K562 (cell line): ENCODE data around the gene ELK1. TPM values are rescaled to one million over a fixed set of nuclear protein-coding genes. Genes with fewer than 3 reads are reported as not detected.

ENCODE experiments used
- ATAC-seq: fragments of 200-7000 bp; cut with Tn5 transposase; 3 replicates; pipeline ENCODE4 v1.9.1; 2020; ENCODE audit warnings: moderate library complexity
- BruUV-seq: library from RNA; stranded (reverse); fragments of 400-500 nt; replicated peaks from 2 replicates; lab custom pipeline; 2021; lab: Mats Ljungman, UMichigan
- CTCF ChIA-PET: fragments of 300-600 bp; formaldehyde crosslinking; extraction: SDS; loops from one replicate; lab custom pipeline; 2021; ENCODE audit warnings: low intra/inter-chr PET ratio; lab: Yijun Ruan, JAX
- POLR2A ChIA-PET: fragments of 300-600, 350-650 bp; sonication (Branson Sonifier 250); formaldehyde crosslinking; extraction: SDS; loops from one replicate; lab custom pipeline; 2021; ENCODE audit warnings: antibody characterized with exemption, inconsistent platforms; lab: Yijun Ruan, JAX
- DNase-seq, 4 experiments: peaks; one replicate each; pipeline versions ENCODE4 v3.0.0 to v3.0.0-alpha.2; 2011 to 2018; ENCODE audit warnings: low spot score in 3 of 4, mixed read lengths in 3 of 4; ENCODE audit errors: extremely low read depth in 1 of 4
- FAIRE-seq: peaks from 2 replicates; lab custom pipeline; 2011; peaks lifted over from hg19 to GRCh38; lab: Jason Lieb, UNC
- H2AFZ ChIP-seq: 2 replicates; pipeline ENCODE4 v1.6.0; 2011; ENCODE audit warnings: low read depth, low read length, control low read depth, inconsistent platforms
- H3K27ac ChIP-seq: fragments of 200-600 bp; 3 replicates; pipeline ENCODE4 v1.8.0; 2011; ENCODE audit warnings: low read depth, mild to moderate bottlenecking, control low read depth, inconsistent platforms, low read length, moderate library complexity, mixed read lengths; ENCODE audit errors: extremely low read depth
- H3K27me3 ChIP-seq, 2 experiments: fragments of 300-600 bp in 1 of 2; 2 replicates in 1 of 2; 3 replicates in 1 of 2; pipeline versions ENCODE4 v1.6.0 to v1.8.0; 2011; ENCODE audit warnings: inconsistent platforms in 2 of 2, low read length in 2 of 2, mild to moderate bottlenecking in 1 of 2, mixed read lengths in 1 of 2, moderate library complexity in 1 of 2; ENCODE audit not compliant: control insufficient read depth in 2 of 2, insufficient read depth in 2 of 2
- H3K36me3 ChIP-seq: fragments of 300-600 bp; 3 replicates; pipeline ENCODE4 v1.8.0; 2011; ENCODE audit warnings: mild to moderate bottlenecking, low read length, inconsistent platforms; ENCODE audit not compliant: control insufficient read depth, insufficient read depth
- H3K4me1 ChIP-seq, 2 experiments: fragments of 200-600 bp in 1 of 2; replicated peaks in 1 of 2; 2 replicates in 1 of 2; 3 replicates in 1 of 2; pipeline versions ENCODE4 v1.5.1 to v1.8.0; 2011; ENCODE audit warnings: inconsistent platforms in 2 of 2, low read length in 2 of 2, mild to moderate bottlenecking in 1 of 2, mixed read lengths in 1 of 2, moderate library complexity in 1 of 2; ENCODE audit not compliant: control insufficient read depth in 2 of 2, insufficient read depth in 2 of 2
- H3K4me2 ChIP-seq: 2 replicates; pipeline ENCODE4 v1.6.1; 2011; ENCODE audit warnings: low read length, control low read depth, inconsistent platforms, mixed read lengths; ENCODE audit not compliant: insufficient read depth
- H3K4me3 ChIP-seq: fragments of 200-600 bp; sonication (generic), shearing (Covaris generic); 2 replicates; pipeline ENCODE4 v1.5.1; 2016; ENCODE audit warnings: control low read depth, inconsistent platforms
- H3K79me2 ChIP-seq: fragments of 200-600 bp; 3 replicates; pipeline ENCODE4 v1.8.0; 2011; ENCODE audit warnings: low read length, inconsistent platforms; ENCODE audit not compliant: control insufficient read depth, insufficient read depth
- H3K9ac ChIP-seq, 2 experiments: 2 replicates each; pipeline versions ENCODE4 v1.6.0 to v1.6.1; 2011; ENCODE audit warnings: low read depth in 2 of 2, low read length in 2 of 2, control low read depth in 1 of 2, inconsistent platforms in 1 of 2, mild to moderate bottlenecking in 1 of 2, mixed read lengths in 1 of 2; ENCODE audit not compliant: insufficient read depth in 1 of 2
- H3K9me1 ChIP-seq: one replicate; pipeline ENCODE4 v1.6.0; 2011; ENCODE audit warnings: inconsistent platforms, mild to moderate bottlenecking, low read length, moderate library complexity; ENCODE audit not compliant: control insufficient read depth, insufficient read depth
- H3K9me3 ChIP-seq: replicated peaks from 2 replicates; pipeline ENCODE4 v1.5.1; 2011; ENCODE audit warnings: low read depth, low read length, inconsistent platforms; ENCODE audit not compliant: control insufficient read depth, insufficient read depth
- H4K20me1 ChIP-seq: replicated peaks from 2 replicates; pipeline ENCODE4 v1.6.1; 2011; ENCODE audit warnings: low read length, inconsistent platforms, mixed read lengths; ENCODE audit not compliant: control insufficient read depth, insufficient read depth
- AFF4 ChIP-seq: sonication (generic); formaldehyde crosslinking; IDR thresholded peaks from 2 replicates; pipeline ENCODE4 v1.8.0; 2023; ENCODE audit warnings: mild to moderate bottlenecking, missing genetic modification reagents
- CAMTA2 ChIP-seq: fragments of 250-450 bp; sonication (Bioruptor Pico); conservative IDR thresholded peaks from 2 replicates; pipeline ENCODE4 v1.5.1; 2022
- CCNT2 ChIP-seq: IDR thresholded peaks from 2 replicates; pipeline ENCODE4 v1.6.1; 2011; ENCODE audit warnings: borderline replicate concordance, low read depth, mild to moderate bottlenecking, moderate library complexity, mixed read lengths, low read length; ENCODE audit not compliant: insufficient read length; ENCODE audit errors: extremely low read depth
- KDM5B ChIP-seq: fragments of 200-600 bp; sonication (generic); IDR thresholded peaks from 2 replicates; pipeline ENCODE4 v1.6.1; 2012; ENCODE audit warnings: low read depth, mild to moderate bottlenecking, moderate library complexity, low read length, control low read depth, inconsistent platforms; ENCODE audit not compliant: insufficient replicate concordance
- SNIP1 ChIP-seq: fragments of 450-650 bp; IDR thresholded peaks from 2 replicates; pipeline ENCODE4 v1.7.1; 2017; ENCODE audit warnings: low read depth, mild to moderate bottlenecking
- ZBTB8A ChIP-seq: fragments of 450-650 bp; IDR thresholded peaks from 2 replicates; pipeline ENCODE4 v1.6.1; 2018; ENCODE audit warnings: mild to moderate bottlenecking, moderate library complexity; ENCODE audit not compliant: partially characterized antibody
- ZBTB9 ChIP-seq: fragments of 450-650 bp; formaldehyde crosslinking; IDR thresholded peaks from 2 replicates; pipeline ENCODE4 v1.4.0; 2020; ENCODE audit warnings: mild to moderate bottlenecking, moderate library complexity
- ZFP91 ChIP-seq: sonication (generic); formaldehyde crosslinking; IDR thresholded peaks from 2 replicates; pipeline ENCODE4 v1.8.0; 2022; ENCODE audit warnings: mild to moderate bottlenecking, missing genetic modification reagents
- ZNF232 ChIP-seq: sonication (generic); formaldehyde crosslinking; IDR thresholded peaks from 2 replicates; pipeline ENCODE4 v1.8.0; 2022; ENCODE audit warnings: mild to moderate bottlenecking, missing genetic modification reagents
- ZNF324 ChIP-seq: fragments of 250-450 bp; sonication (Bioruptor Pico); IDR thresholded peaks from 2 replicates; pipeline ENCODE4 v1.4.0; 2020; ENCODE audit warnings: mild to moderate bottlenecking
- ZNF41 ChIP-seq: fragments of 250-450 bp; sonication (Bioruptor Pico); conservative IDR thresholded peaks from 2 replicates; pipeline ENCODE4 v1.4.0; 2020; ENCODE audit warnings: mild to moderate bottlenecking
- ZNF584 ChIP-seq: fragments of 200-800 bp; sonication (Bioruptor generic); IDR thresholded peaks from 2 replicates; pipeline ENCODE4 v1.6.1; 2016; ENCODE audit warnings: low read depth, mild to moderate bottlenecking, missing genetic modification characterization, missing compliant biosample characterization
- WGBS: fragments of 100-300 bp; shearing (Covaris generic); methylation state at CpG from one replicate; pipeline ENCODE4 v1.1.6; 2016; ENCODE audit warnings: low coverage, mixed read lengths; ENCODE audit not compliant: insufficient coverage; ENCODE audit errors: missing lambda C conversion rate; 5-methylcytosine and 5-hydroxymethylcytosine counted together
- in situ Hi-C: fragments of 300-500 bp; cut with MboI; formaldehyde crosslinking; loops from 4 replicates; pipeline ENCODE4 v1.15.0; 2018; ENCODE audit warnings: inconsistent platforms, mixed read lengths
- intact Hi-C: fragments of 100-400 bp; cut with micrococcal nuclease; formaldehyde crosslinking; loops from 2 replicates; pipeline ENCODE4 v1.14.2; 2022
- polyA plus RNA-seq, 8 experiments: library from polyadenylated mRNA; depleted of rRNA in 4 of 8; stranded (reverse) in 5 of 8; unstranded in 3 of 8; fragments of >200 nt; fragmentation: Nextera tagmentation in 2 of 8; fragmentation: Illumina TruSeq in 1 of 8; extraction: Ambion mirVana in 2 of 8; extraction: Trizol in 1 of 8; gene quantifications; 2 replicates each; pipeline versions ENCODE4 v1.2.1 to v1.2.3, GENCODE V29; 2011 to 2014; ENCODE audit warnings: inconsistent platforms in 1 of 8, missing spikeins in 1 of 8
- total RNA-seq, 7 experiments: library from RNA; depleted of rRNA in 6 of 7; stranded (reverse); fragments of >200 nt in 6 of 7; fragmentation: Illumina TruSeq in 2 of 7; extraction: Trizol in 2 of 7; gene quantifications; 2 replicates each; pipeline versions ENCODE4 v1.2.1 to v1.2.3, GENCODE V29; 2011 to 2021; ENCODE audit warnings: low replicate concordance in 1 of 7

ELK1 gene
- total and polyA plus RNA-seq, 9 of the 15 experiments (the other 6 are each of a cell fraction or from before 2014, with no cell fraction given) = 4.4 to 74.9 (median 26.5) TPM

GRCh38 chrX:47631676-47632075, 18.7 kb downstream of the ELK1 start (continued):
- TF ChIP-seq ZBTB9 (CRISPR knock-in tag) (no peak), ZNF41 (CRISPR knock-in tag) (no peak), ZNF584 (no peak), CAMTA2 (no peak), ZNF232 (CRISPR knock-in tag) (no peak), CCNT2 (no peak)

DNA sequence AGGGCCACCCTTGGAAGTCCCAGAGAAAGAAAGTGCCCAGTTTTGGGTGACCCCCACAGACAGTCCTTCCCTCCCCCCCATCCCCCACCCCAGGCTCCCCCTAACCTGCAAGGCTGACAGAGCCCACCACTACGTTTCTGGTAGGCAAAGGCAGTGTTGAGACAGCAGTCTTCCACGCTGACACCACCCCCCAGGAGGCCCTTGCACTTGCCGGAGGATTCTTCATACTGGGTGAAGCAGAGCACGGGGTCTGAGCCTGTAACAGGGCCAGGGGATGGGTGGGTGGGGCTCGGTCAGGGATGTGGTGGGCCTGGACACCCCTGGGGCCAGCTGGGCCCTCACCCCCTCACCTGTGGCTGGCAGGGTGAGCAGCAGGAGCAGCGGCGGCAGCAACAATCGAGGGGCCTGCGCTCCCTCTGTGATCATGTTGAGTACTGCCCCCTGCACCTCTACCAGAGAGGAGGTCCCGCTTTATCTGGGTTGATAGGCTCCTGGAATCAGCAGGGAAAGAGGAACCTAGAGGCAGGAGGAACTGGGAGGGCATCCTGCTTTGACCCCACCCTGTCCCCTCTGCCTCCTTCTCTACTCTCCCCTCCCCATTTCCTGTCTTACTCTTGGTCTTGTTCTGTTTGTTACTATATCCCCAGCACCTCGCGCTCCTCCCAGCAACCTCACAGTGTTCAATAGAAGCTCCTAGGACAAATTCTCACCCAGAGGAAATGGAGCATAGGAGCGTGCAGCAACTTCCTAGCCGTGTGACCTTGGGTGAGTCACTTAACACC, 20.8 kb downstream of the ELK1 start, which contains the start of gene CFP:
Gene CFP, minus strand, starts transcription at position 512 of the 782 bp plus-strand sequence. Its CDS starts 86 bp downstream, at position 426.
- no peak within 1 kb of the TSS for H3K4me3 ChIP-seq
- H3K9me1 ChIP-seq = no peaks in the 10 kb centered on the region
- BruUV-seq = no TSS peak
- DNase-seq = peak in 1 of 4 experiments; percentile 13
- 26% methylated on average over 6 of the region's 14 CpGs for WGBS
- H3K36me3 ChIP-seq = peaks cover 3% of the 10 kb centered on the region; the same call in 1 of the 3 replicates
- H3K9ac ChIP-seq = 0 out of 4 replicates have a peak within 1 kb of the TSS, but pooled peaks of 1 of the 2 experiments have one; percentile 42
- H3K27ac ChIP-seq = peak within 1 kb of the TSS; percentile 32; the same call in 1 of the 3 replicates
- ATAC-seq = peak; percentile 46; the same call in 2 of the 3 replicates
- FAIRE-seq = no peak
- peak within 1 kb of the TSS; percentile 41 for H3K4me2 ChIP-seq
- in situ Hi-C loops = no loop called here
- peaks cover 0 to 13% of the 10 kb centered on the region in 2 experiments; a peak in 2 of 5 replicates for H3K27me3 ChIP-seq
- peaks cover 11% of the 10 kb centered on the region in 2 experiments for H3K4me1 ChIP-seq
- peak within 1 kb of the TSS; percentile 53 for H2AFZ ChIP-seq
- ChIA-PET POLR2A (no interaction called here), CTCF (no interaction called here)
- no peaks in the 10 kb centered on the region for H3K9me3 ChIP-seq
- no peaks in the 10 kb centered on the region for H3K79me2 ChIP-seq
- intact Hi-C loops = no loop called here
- H4K20me1 ChIP-seq = no peaks in the 10 kb centered on the region; the same call in 1 of the 2 replicates
- TF ChIP-seq SNIP1 (no peak), ZBTB8A (no peak), KDM5B (no peak), AFF4 (no peak), ZNF324 (no peak), ZFP91 (CRISPR knock-in tag) (no peak)
